Endothelial cell of umbilical vein (primary cell): ENCODE results near the gene COG5. TPM values are rescaled to one million over a fixed set of nuclear protein-coding genes. Genes with fewer than 3 reads are reported as not detected.

Experiments
- BruUV-seq: library from RNA; stranded (reverse); fragments of 400-500 nt; replicated peaks from 2 replicates; lab custom pipeline; 2021; lab: Mats Ljungman, UMichigan
- CTCF ChIA-PET: fragments of 300-600, 350-600 bp; sonication (Branson Sonifier 250); formaldehyde crosslinking; loops from one replicate; lab custom pipeline; 2021; ENCODE audit warnings: antibody characterized with exemption, inconsistent platforms; lab: Charles Lee
- POLR2A ChIA-PET: fragments of 300-600, 350-600 bp; sonication (Branson Sonifier 250); formaldehyde crosslinking; loops from one replicate; lab custom pipeline; 2021; ENCODE audit warnings: antibody characterized with exemption, inconsistent platforms; lab: Charles Lee
- DNase-seq: peaks from one replicate; pipeline ENCODE4 v3.0.0-alpha.2; 2011; ENCODE audit warnings: low read depth, low spot score
- FAIRE-seq: peaks from 2 replicates; lab custom pipeline; 2011; peaks lifted over from hg19 to GRCh38; lab: Jason Lieb, UNC
- H2AFZ ChIP-seq: 2 replicates; pipeline ENCODE4 v1.6.0; 2012; ENCODE audit warnings: low read depth, low read length, control low read depth, inconsistent platforms
- H3K27ac ChIP-seq: 2 replicates; pipeline ENCODE4 v1.5.1; 2011; ENCODE audit warnings: low read depth, mild to moderate bottlenecking, control low read depth, low read length, moderate library complexity; ENCODE audit not compliant: insufficient read depth
- H3K27me3 ChIP-seq, 2 experiments: 2 replicates each; pipeline versions ENCODE4 v1.6.0 to v1.6.1; 2011; ENCODE audit warnings: low read length in 2 of 2, mixed read lengths in 1 of 2; ENCODE audit not compliant: control insufficient read depth in 2 of 2, insufficient read depth in 2 of 2
- H3K36me3 ChIP-seq, 2 experiments: 2 replicates in 1 of 2; 3 replicates in 1 of 2; pipeline ENCODE4 v1.5.1; 2011; ENCODE audit warnings: low read length in 2 of 2, mild to moderate bottlenecking in 1 of 2, moderate library complexity in 1 of 2; ENCODE audit not compliant: control insufficient read depth in 2 of 2, insufficient read depth in 2 of 2; ENCODE audit errors: extremely low read depth in 1 of 2
- H3K4me1 ChIP-seq: 3 replicates; pipeline ENCODE4 v1.5.1; 2011; ENCODE audit warnings: mild to moderate bottlenecking, low read length; ENCODE audit not compliant: control insufficient read depth, insufficient read depth; ENCODE audit errors: extremely low read depth
- H3K4me2 ChIP-seq: 2 replicates; pipeline ENCODE4 v1.6.1; 2011; ENCODE audit warnings: low read length, control low read depth, mixed read lengths; ENCODE audit not compliant: insufficient read depth
- H3K4me3 ChIP-seq, 3 experiments: fragments of 200-600 bp in 1 of 3; sonication (generic), shearing (Covaris generic) in 1 of 3; replicated peaks in 1 of 3; 2 replicates each; pipeline ENCODE4 v1.5.1; 2011 to 2016; ENCODE audit warnings: control low read depth in 3 of 3, low read length in 3 of 3, mild to moderate bottlenecking in 2 of 3, inconsistent platforms in 1 of 3, low read depth in 1 of 3, moderate library complexity in 1 of 3; ENCODE audit not compliant: insufficient read depth in 1 of 3
- H3K79me2 ChIP-seq: 2 replicates; pipeline ENCODE4 v1.6.0; 2012; ENCODE audit warnings: low read length, inconsistent platforms; ENCODE audit not compliant: control insufficient read depth, insufficient read depth
- H3K9ac ChIP-seq: replicated peaks from 2 replicates; pipeline ENCODE3; 2011; ENCODE audit warnings: low read length, control low read depth; ENCODE audit not compliant: insufficient read depth; ENCODE audit errors: extremely low read depth
- H3K9me1 ChIP-seq: replicated peaks from 3 replicates; pipeline ENCODE4 v1.6.0; 2011; ENCODE audit warnings: mild to moderate bottlenecking, low read length; ENCODE audit not compliant: control insufficient read depth, insufficient read depth; ENCODE audit errors: extremely low read depth
- H3K9me3 ChIP-seq: replicated peaks from 2 replicates; pipeline ENCODE4 v1.5.1; 2012; ENCODE audit warnings: low read length, inconsistent platforms; ENCODE audit not compliant: control insufficient read depth, insufficient read depth
- H4K20me1 ChIP-seq: replicated peaks from 2 replicates; pipeline ENCODE3; 2011; ENCODE audit warnings: mild to moderate bottlenecking, low read length; ENCODE audit not compliant: control insufficient read depth, insufficient read depth; ENCODE audit errors: extremely low read depth
- CTCF ChIP-seq, 2 donors: IDR thresholded peaks; 1 replicate in 1 of 2; 2 replicates in 1 of 2; pipeline ENCODE4 v1.5.1; 2011; ENCODE audit warnings: low read length in 2 of 2, mild to moderate bottlenecking in 2 of 2, moderate library complexity in 2 of 2, control low read depth in 1 of 2, inconsistent platforms in 1 of 2, low read depth in 1 of 2; ENCODE audit not compliant: insufficient read depth in 1 of 2; ENCODE audit errors: extremely low read depth in 1 of 2
- EZH2 ChIP-seq: IDR thresholded peaks from 2 replicates; pipeline ENCODE4 v1.6.1; 2012; ENCODE audit warnings: borderline replicate concordance, low read depth, mild to moderate bottlenecking, moderate library complexity, low read length, inconsistent platforms; ENCODE audit not compliant: severe bottlenecking
- FOS ChIP-seq: IDR thresholded peaks from 2 replicates; pipeline ENCODE4 v1.6.1; 2011; ENCODE audit warnings: mild to moderate bottlenecking, low read length, moderate library complexity, borderline replicate concordance; ENCODE audit not compliant: insufficient read depth
- GATA2 ChIP-seq: IDR thresholded peaks from 2 replicates; pipeline ENCODE4 v1.7.0; 2011; ENCODE audit warnings: low read depth, mild to moderate bottlenecking, moderate library complexity, mixed read lengths, low read length; ENCODE audit not compliant: insufficient read length, insufficient read depth
- JUN ChIP-seq: IDR thresholded peaks from 2 replicates; pipeline ENCODE4 v1.6.1; 2011; ENCODE audit warnings: borderline replicate concordance, low read depth; ENCODE audit not compliant: insufficient read length, insufficient read depth
- MAX ChIP-seq: IDR thresholded peaks from 2 replicates; pipeline ENCODE4 v1.6.1; 2011; ENCODE audit not compliant: insufficient read depth, insufficient read length
- MYC ChIP-seq: IDR thresholded peaks from one replicate; pipeline ENCODE4 v1.6.1; 2011; ENCODE audit warnings: mild to moderate bottlenecking, low read depth, low read length
- POLR2A ChIP-seq: IDR thresholded peaks from 2 replicates; pipeline ENCODE4 v1.6.1; 2012; ENCODE audit warnings: low read depth, mild to moderate bottlenecking, control low read depth, low read length
- POLR2AphosphoS5 ChIP-seq: IDR thresholded peaks from 2 replicates; pipeline ENCODE4 v1.6.1; 2012; ENCODE audit warnings: low read depth, mild to moderate bottlenecking, control low read depth, low read length, moderate library complexity; ENCODE audit not compliant: insufficient read depth
- dilution Hi-C: fragments of 300-500 bp; cut with MboI; formaldehyde crosslinking; loops from one replicate; pipeline ENCODE4 v1.15.0; 2019; ENCODE audit warnings: low sequenced_read_pairs; ENCODE audit not compliant: extremely low pct_ligation_motif_present
- intact Hi-C: fragments of 100-400 bp; cut with micrococcal nuclease; formaldehyde crosslinking; loops from one replicate; pipeline ENCODE4 v1.10.0; 2022
- polyA plus RNA-seq, 4 experiments: library from polyadenylated mRNA; depleted of rRNA in 3 of 4; stranded (reverse) in 3 of 4; unstranded in 1 of 4; fragments of >200 nt; gene quantifications; 2 replicates each; pipeline versions ENCODE4 v1.2.1 to v1.2.3, GENCODE V29; 2011 to 2012; ENCODE audit warnings: missing spikeins in 1 of 4
- total RNA-seq: library from RNA; stranded (reverse); gene quantifications from 2 replicates; pipeline ENCODE4 v1.2.3, GENCODE V29; 2021

Gene COG5
- total and polyA plus RNA-seq, 2 donors (not counting 3 experiments of a cell fraction or from before 2014, with no cell fraction given), result 18.8 to 45.3 TPM

DNA sequence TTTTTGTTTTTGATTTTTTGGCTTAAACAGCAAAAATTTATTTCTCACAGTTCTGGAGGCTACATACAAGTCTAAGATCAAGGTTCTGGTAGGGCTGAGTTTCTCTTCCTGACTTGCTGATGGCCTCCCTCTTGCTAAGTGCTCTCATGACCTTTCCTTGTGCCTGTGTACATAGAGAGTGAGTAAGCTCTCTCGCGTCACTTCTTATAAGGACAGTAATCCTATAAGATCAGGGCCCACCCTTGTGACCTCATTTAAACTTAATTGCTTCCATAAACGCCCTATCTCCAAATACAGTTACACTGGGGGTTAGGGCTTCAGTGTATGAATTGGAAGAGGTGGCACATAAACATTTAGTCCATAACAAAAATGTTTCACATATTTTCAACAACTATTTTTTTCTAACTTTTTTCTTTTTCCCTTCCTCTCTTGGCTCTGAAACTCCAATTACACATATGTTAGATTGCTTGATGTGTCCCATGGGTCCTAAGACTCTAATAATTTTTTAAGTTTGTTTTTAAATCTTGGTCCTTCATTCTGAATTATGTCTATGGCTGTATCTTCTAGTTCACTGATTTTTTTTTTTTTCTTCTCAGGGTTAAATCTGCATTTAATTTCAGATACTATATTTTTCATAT, 245.1 kb downstream of the COG5 start:
- intact Hi-C loops, result no loop called here
- Histone ChIP-seq H3K27ac (no peak overlapping the region), H2AFZ (no peak overlapping the region), H3K27me3 (no peaks in the 10 kb centered on the region), H3K36me3 (no peaks in the 10 kb centered on the region), H3K4me2 (no peak overlapping the region), H3K4me1 (no peaks in the 10 kb centered on the region), H3K4me3 (no peak overlapping the region), H3K9ac (no peak overlapping the region), H4K20me1 (no peaks in the 10 kb centered on the region), H3K9me3 (no peaks in the 10 kb centered on the region), H3K9me1 (no peaks in the 10 kb centered on the region), H3K79me2 (no peaks in the 10 kb centered on the region)
- DNase-seq (no peak), FAIRE-seq (no peak)
- BruUV-seq, result no TSS peak
- dilution Hi-C loops, result no loop called here
- POLR2A ChIA-PET, result no interaction called here
- TF ChIP-seq FOS, result no peak
- no peak for TF ChIP-seq EZH2
- no peak for TF ChIP-seq GATA2
- no peak for TF ChIP-seq MYC
- no peak for TF ChIP-seq POLR2A
- TF ChIP-seq POLR2AphosphoS5, result no peak
- TF ChIP-seq CTCF (IDR thresholded peaks at IDR 0.05; ENCODE audit: extremely low read depth in 1 of 2, insufficient read depth in 1 of 2, low read depth in 1 of 2, low read length in 2 of 2), result no peak
- no peak for TF ChIP-seq JUN
- no peak for TF ChIP-seq MAX
- CTCF ChIA-PET, result no interaction called here
